H1 (cell line): ENCODE measurements around the gene KLK10. TPM values are rescaled to one million over a fixed set of nuclear protein-coding genes. Genes with fewer than 3 reads are reported as not detected.
A peak's percentile ranks its signal among the peaks of the same experiment; 100 is the strongest.

ENCODE experiments used
- CTCF ChIA-PET: fragments of 300-600 bp; sonication (Branson Sonifier 250); formaldehyde crosslinking; loops from one replicate; lab custom pipeline; 2021; ENCODE audit not compliant: partially characterized antibody; lab: Charles Lee
- POLR2A ChIA-PET: fragments of 300-600 bp; sonication (Branson Sonifier 250); formaldehyde crosslinking; loops from one replicate; lab custom pipeline; 2021; ENCODE audit warnings: inconsistent platforms; ENCODE audit not compliant: partially characterized antibody; lab: Charles Lee
- DNase-seq, 2 experiments: peaks; one replicate each; pipeline versions ENCODE4 v3.0.0 to v3.0.0-alpha.2; 2010 to 2022; ENCODE audit warnings: low spot score in 2 of 2, low read depth in 1 of 2, mixed read lengths in 1 of 2
- FAIRE-seq: peaks from 2 replicates; lab custom pipeline; 2011; peaks lifted over from hg19 to GRCh38; lab: Jason Lieb, UNC
- H2AFZ ChIP-seq: 2 replicates; pipeline ENCODE4 v1.8.1; 2012; ENCODE audit warnings: low read length, inconsistent platforms
- H2AK5ac ChIP-seq: 2 replicates; pipeline ENCODE4 v1.6.1; 2013; ENCODE audit warnings: low read depth, low read length
- H2BK120ac ChIP-seq: replicated peaks from 2 replicates; pipeline ENCODE3; 2013; ENCODE audit warnings: low read depth, low read length, inconsistent platforms
- H2BK12ac ChIP-seq: 2 replicates; pipeline ENCODE4 v1.6.1; 2013; ENCODE audit warnings: low read depth, low read length
- H2BK15ac ChIP-seq: 2 replicates; pipeline ENCODE4 v1.6.1; 2013; ENCODE audit warnings: low read length
- H2BK20ac ChIP-seq: 2 replicates; pipeline ENCODE4 v1.6.1; 2013; ENCODE audit warnings: low read length
- H2BK5ac ChIP-seq: 2 replicates; pipeline ENCODE4 v1.6.1; 2013; ENCODE audit warnings: low read depth, low read length
- H3K14ac ChIP-seq: 2 replicates; pipeline ENCODE4 v1.6.1; 2013; ENCODE audit warnings: inconsistent platforms; ENCODE audit not compliant: insufficient read length
- H3K18ac ChIP-seq: 2 replicates; pipeline ENCODE4 v1.6.1; 2013; ENCODE audit warnings: low read length; ENCODE audit errors: extremely low read depth
- H3K23ac ChIP-seq: 2 replicates; pipeline ENCODE4 v1.6.1; 2013; ENCODE audit warnings: inconsistent platforms; ENCODE audit not compliant: insufficient read length
- H3K23me2 ChIP-seq: 2 replicates; pipeline ENCODE4 v1.6.1; 2013; ENCODE audit warnings: low read depth, low read length
- H3K27ac ChIP-seq: 2 replicates; pipeline ENCODE4 v1.6.1; 2011; ENCODE audit warnings: low read depth, low read length, inconsistent platforms
- H3K27me3 ChIP-seq, 4 experiments: replicated peaks in 1 of 4; 1 replicate in 1 of 4; 2 replicates in 3 of 4; pipeline versions ENCODE4 v1.6.1 to v1.8.1; 2011 to 2013; ENCODE audit warnings: low read length in 3 of 4, mild to moderate bottlenecking in 3 of 4, inconsistent platforms in 2 of 4, mixed read lengths in 2 of 4, moderate library complexity in 1 of 4; ENCODE audit not compliant: control insufficient read depth in 3 of 4, insufficient read depth in 3 of 4; ENCODE audit errors: extremely low read depth in 1 of 4
- H3K36me3 ChIP-seq, 4 experiments: 2 replicates each; pipeline versions ENCODE4 v1.6.1 to v1.8.1; 2011 to 2013; ENCODE audit warnings: mild to moderate bottlenecking in 4 of 4, low read length in 3 of 4, moderate library complexity in 2 of 4, control low read depth in 1 of 4, inconsistent platforms in 1 of 4; ENCODE audit not compliant: insufficient read depth in 4 of 4, control insufficient read depth in 2 of 4
- H3K4ac ChIP-seq: replicated peaks from 2 replicates; pipeline ENCODE3; 2013; ENCODE audit warnings: low read length, low read depth, mixed read lengths, inconsistent platforms; ENCODE audit not compliant: insufficient read length
- H3K4me1 ChIP-seq, 4 experiments: replicated peaks in 1 of 4; 1 replicate in 1 of 4; 2 replicates in 3 of 4; pipeline versions ENCODE4 v1.6.1 to v1.8.1; 2011 to 2013; ENCODE audit warnings: low read length in 3 of 4, inconsistent platforms in 2 of 4, mixed read lengths in 1 of 4; ENCODE audit not compliant: insufficient read depth in 4 of 4, control insufficient read depth in 3 of 4
- H3K4me2 ChIP-seq, 2 experiments: 2 replicates each; pipeline versions ENCODE4 v1.6.1 to v1.8.1; 2011 to 2013; ENCODE audit warnings: low read depth in 2 of 2, low read length in 2 of 2, control low read depth in 1 of 2, inconsistent platforms in 1 of 2, mild to moderate bottlenecking in 1 of 2; ENCODE audit not compliant: insufficient read depth in 1 of 2
- H3K4me3 ChIP-seq, 4 experiments: fragments of 200-600, 300-600 bp in 1 of 4; sonication (generic), shearing (Covaris generic), sonication (Bioruptor Twin) in 1 of 4; 2 replicates each; pipeline versions ENCODE4 v1.5.1 to v1.8.1; 2011 to 2016; ENCODE audit warnings: low read length in 4 of 4, low read depth in 3 of 4, control low read depth in 2 of 4, inconsistent platforms in 2 of 4, mild to moderate bottlenecking in 2 of 4, mixed read lengths in 1 of 4, moderate library complexity in 1 of 4; ENCODE audit not compliant: insufficient read depth in 2 of 4; ENCODE audit errors: extremely low read depth in 1 of 4
- H3K56ac ChIP-seq: replicated peaks from 2 replicates; pipeline ENCODE3; 2013; ENCODE audit warnings: low read depth, mild to moderate bottlenecking, mixed read lengths, low read length, inconsistent platforms; ENCODE audit not compliant: insufficient read length
- H3K79me1 ChIP-seq: 2 replicates; pipeline ENCODE4 v1.6.1; 2013; ENCODE audit warnings: low read depth, low read length, control low read depth
- H3K79me2 ChIP-seq, 2 experiments: 2 replicates each; pipeline versions ENCODE4 v1.6.1 to v1.8.1; 2012 to 2013; ENCODE audit warnings: low read length in 2 of 2, mild to moderate bottlenecking in 2 of 2, inconsistent platforms in 1 of 2; ENCODE audit not compliant: insufficient read depth in 2 of 2, control insufficient read depth in 1 of 2
- H3K9ac ChIP-seq, 4 experiments: replicated peaks in 1 of 4; 1 replicate in 1 of 4; 2 replicates in 3 of 4; pipeline versions ENCODE4 v1.6.1 to v1.8.1; 2011 to 2013; ENCODE audit warnings: low read depth in 3 of 4, low read length in 3 of 4, control low read depth in 2 of 4, mild to moderate bottlenecking in 2 of 4, moderate library complexity in 2 of 4, inconsistent platforms in 1 of 4; ENCODE audit errors: extremely low read depth in 1 of 4
- H3K9me3 ChIP-seq, 2 experiments: 2 replicates each; pipeline versions ENCODE4 v1.6.1 to v1.8.1; 2012 to 2013; ENCODE audit warnings: mild to moderate bottlenecking in 2 of 2, moderate library complexity in 2 of 2, control low read depth in 1 of 2, inconsistent platforms in 1 of 2, low read depth in 1 of 2, low read length in 1 of 2, mixed read lengths in 1 of 2; ENCODE audit not compliant: insufficient read depth in 2 of 2
- H4K20me1 ChIP-seq, 2 experiments: replicated peaks in 1 of 2; 2 replicates each; pipeline versions ENCODE3 to v1.8.1; 2011 to 2013; ENCODE audit warnings: inconsistent platforms in 2 of 2, low read length in 2 of 2, mild to moderate bottlenecking in 1 of 2; ENCODE audit not compliant: insufficient read depth in 2 of 2, control insufficient read depth in 1 of 2
- H4K5ac ChIP-seq: 2 replicates; pipeline ENCODE4 v1.6.1; 2013; ENCODE audit warnings: low read length, low read depth, mixed read lengths, inconsistent platforms; ENCODE audit not compliant: insufficient read length
- H4K8ac ChIP-seq: 2 replicates; pipeline ENCODE4 v1.8.0; 2013; ENCODE audit warnings: mild to moderate bottlenecking, moderate library complexity, low read length, inconsistent platforms; ENCODE audit not compliant: insufficient read depth; ENCODE audit errors: extremely low read depth
- H4K91ac ChIP-seq: replicated peaks from 2 replicates; pipeline ENCODE3; 2013; ENCODE audit warnings: low read length, mixed read lengths, inconsistent platforms; ENCODE audit not compliant: insufficient read length
- CEBPB ChIP-seq: IDR thresholded peaks from 2 replicates; pipeline ENCODE4 v1.6.1; 2012; ENCODE audit warnings: low read depth, low read length
- CTCF ChIP-seq, 3 experiments: IDR thresholded peaks; 1 replicate in 2 of 3; 2 replicates in 1 of 3; pipeline versions ENCODE4 v1.5.1 to v1.6.1; 2011; ENCODE audit warnings: low read length in 3 of 3, mild to moderate bottlenecking in 3 of 3, inconsistent platforms in 2 of 3, low read depth in 1 of 3, moderate library complexity in 1 of 3; ENCODE audit not compliant: insufficient read depth in 1 of 3; ENCODE audit errors: control extremely low read depth in 1 of 3
- WGBS, 2 experiments: shearing (Covaris generic) in 1 of 2; methylation state at CpG; one replicate each; pipeline versions ENCODE4 v1.1.6 to v1.1.7; 2013 to 2015; ENCODE audit warnings: low lambda C conversion rate in 2 of 2, mixed read lengths in 2 of 2, inconsistent platforms in 1 of 2, low coverage in 1 of 2, missing lambda C conversion rate in 1 of 2; ENCODE audit not compliant: insufficient replicate concordance in 2 of 2, insufficient coverage in 1 of 2, insufficient read length in 1 of 2; ENCODE audit errors: extremely low coverage in 1 of 2, missing lambda C conversion rate in 1 of 2; 5-methylcytosine and 5-hydroxymethylcytosine counted together
- polyA plus RNA-seq, 7 experiments: library from polyadenylated mRNA; depleted of rRNA in 3 of 7; stranded (reverse) in 5 of 7; unstranded in 2 of 7; fragments of >200 nt in 5 of 7; fragments of 200-250 nt in 2 of 7; gene quantifications; 1 replicate in 5 of 7; 2 replicates in 1 of 7; 4 replicates in 1 of 7; pipeline versions ENCODE4 v1.2.1 to v1.2.3, GENCODE V29; 2011 to 2013; ENCODE audit warnings: missing spikeins in 2 of 7, mixed read lengths in 2 of 7
- total RNA-seq: library from RNA; stranded (reverse); fragmentation: NEBNext Ultra II Directional; extraction: Animal tissue kit (Norgen Biotek cat#: 25700); gene quantifications from 2 replicates; pipeline ENCODE4 v1.2.1, GENCODE V29; 2021

The KLK10 gene
- total and polyA plus RNA-seq, 2 of the 8 experiments (the other 6 are each of a cell fraction or from before 2014, with no cell fraction given), result 4.8 to 9.7 TPM

- no peak overlapping the region for H3K27ac ChIP-seq
- WGBS, 2 experiments, result 69% methylated on average over 9 of the region's 9 CpGs; no CpG with 5 or more reads in 1 of the 2 experiments
- 0 out of 2 replicates have a peak overlapping the region, but pooled peaks have one; percentile 22 for H2BK12ac ChIP-seq
- ChIA-PET CTCF (interaction anchor here (0.6 to 1.1 kb wide), 5 partner anchors 15 to 431 kb away, joined by 3 to 9 read pairs (median 3); no protein-coding TSS in a partner anchor), POLR2A (interaction anchor here (0.7 to 2.2 kb wide), 4 partner anchors 9 to 242 kb away, joined by 3 to 6 read pairs (median 4); no protein-coding TSS in a partner anchor)
- H2BK15ac ChIP-seq, result no peak overlapping the region
- H3K18ac ChIP-seq, result no peak overlapping the region; the same call in 1 of the 2 replicates
- H4K8ac ChIP-seq, result no peak overlapping the region
- H4K5ac ChIP-seq, result no peak overlapping the region
- no peak overlapping the region for H3K14ac ChIP-seq
- H2AK5ac ChIP-seq, result no peak overlapping the region
- no peak overlapping the region for H2AFZ ChIP-seq
- no peak overlapping the region for H3K4ac ChIP-seq
- peak; percentile 13 for FAIRE-seq
- no peaks in the 10 kb centered on the region; the same call in 1 of the 2 replicates for H3K79me1 ChIP-seq
- H4K91ac ChIP-seq, result no peak overlapping the region
- H3K4me1 ChIP-seq, result peaks cover 0 to 3% (median 1%) of the 10 kb centered on the region in 4 experiments; a peak in 2 of 7 replicates
- no peaks in the 10 kb centered on the region for H3K36me3 ChIP-seq
- no peak overlapping the region for H2BK120ac ChIP-seq
- H3K23me2 ChIP-seq, result no peaks in the 10 kb centered on the region
- no peak overlapping the region for H3K4me3 ChIP-seq
- no peak overlapping the region for H3K9ac ChIP-seq
- no peaks in the 10 kb centered on the region for H3K79me2 ChIP-seq
- no peak overlapping the region for H2BK5ac ChIP-seq
- peak in 1 of 3 experiments; percentile 23; a peak in 2 of 4 replicates for TF ChIP-seq CTCF (IDR thresholded peaks at IDR 0.05; ENCODE audit: control extremely low read depth in 1 of 3, insufficient read depth in 1 of 3, low read depth in 1 of 3, low read length in 3 of 3)
- TF ChIP-seq CEBPB, result no peak
- no peak overlapping the region for H3K23ac ChIP-seq
- no peak overlapping the region for H3K56ac ChIP-seq
- no peak for DNase-seq
- H2BK20ac ChIP-seq, result no peak overlapping the region
- no peaks in the 10 kb centered on the region for H3K27me3 ChIP-seq
- no peaks in the 10 kb centered on the region for H3K9me3 ChIP-seq
- H4K20me1 ChIP-seq, result peaks cover 0 to 1% of the 10 kb centered on the region in 2 experiments
- H3K4me2 ChIP-seq, result no peak overlapping the region
Measured at GRCh38 chr19:51036519-51036918, 17.0 kb upstream of the KLK10 start.
